H9 (cell line): ENCODE measurements around the gene ADGRF1. TPM values are rescaled to one million over a fixed set of nuclear protein-coding genes. Genes with fewer than 3 reads are reported as not detected.

ENCODE experiments used
- DNase-seq: peaks from one replicate; pipeline ENCODE4 v3.0.0-alpha.2; 2017
- H2AFZ ChIP-seq: one replicate; pipeline ENCODE4 v1.6.1; 2013; ENCODE audit warnings: mild to moderate bottlenecking, low read length, control low read depth, moderate library complexity
- H2AK5ac ChIP-seq: 2 replicates; pipeline ENCODE4 v1.6.1; 2013; ENCODE audit warnings: low read length, control low read depth, mixed read lengths; ENCODE audit not compliant: insufficient read length
- H2BK120ac ChIP-seq: one replicate; pipeline ENCODE4 v1.6.1; 2013; ENCODE audit warnings: low read depth, mild to moderate bottlenecking, low read length, control low read depth, inconsistent platforms; ENCODE audit not compliant: poor library complexity, severe bottlenecking
- H2BK12ac ChIP-seq: 2 replicates; pipeline ENCODE4 v1.6.1; 2013; ENCODE audit warnings: low read length, control low read depth, mixed read lengths, low read depth; ENCODE audit not compliant: insufficient read length
- H2BK15ac ChIP-seq: 2 replicates; pipeline ENCODE4 v1.6.1; 2013; ENCODE audit warnings: low read depth, low read length, control low read depth
- H2BK20ac ChIP-seq: one replicate; pipeline ENCODE4 v1.6.1; 2013; ENCODE audit warnings: low read depth, mild to moderate bottlenecking, low read length, control low read depth, inconsistent platforms; ENCODE audit not compliant: poor library complexity, severe bottlenecking
- H2BK5ac ChIP-seq: 2 replicates; pipeline ENCODE4 v1.6.1; 2013; ENCODE audit warnings: low read length, control low read depth, mixed read lengths; ENCODE audit not compliant: insufficient read length
- H3K14ac ChIP-seq: 2 replicates; pipeline ENCODE4 v1.6.1; 2013; ENCODE audit warnings: low read length, control low read depth; ENCODE audit not compliant: insufficient read depth
- H3K18ac ChIP-seq: 2 replicates; pipeline ENCODE4 v1.6.1; 2013; ENCODE audit warnings: low read depth, mild to moderate bottlenecking, mixed read lengths, low read length, control low read depth; ENCODE audit not compliant: insufficient read length
- H3K23ac ChIP-seq: 2 replicates; pipeline ENCODE4 v1.6.1; 2013; ENCODE audit warnings: low read length, control low read depth, mixed read lengths, low read depth; ENCODE audit not compliant: insufficient read length
- H3K23me2 ChIP-seq: 2 replicates; pipeline ENCODE4 v1.6.1; 2013; ENCODE audit warnings: low read depth, mild to moderate bottlenecking, mixed read lengths, low read length, control low read depth; ENCODE audit not compliant: insufficient read length, poor library complexity, severe bottlenecking
- H3K27ac ChIP-seq: 2 replicates; pipeline ENCODE4 v1.5.1; 2013; ENCODE audit warnings: low read length, control low read depth, mixed read lengths, low read depth; ENCODE audit not compliant: insufficient read length
- H3K27me3 ChIP-seq: 2 replicates; pipeline ENCODE4 v1.6.1; 2013; ENCODE audit warnings: low read length, control low read depth, inconsistent platforms; ENCODE audit not compliant: insufficient read depth
- H3K4ac ChIP-seq: 2 replicates; pipeline ENCODE4 v1.6.1; 2013; ENCODE audit warnings: low read depth, mild to moderate bottlenecking, control low read depth, inconsistent platforms, low read length, moderate library complexity
- H3K4me1 ChIP-seq: 2 replicates; pipeline ENCODE4 v1.6.1; 2013; ENCODE audit warnings: low read length, control low read depth, inconsistent platforms; ENCODE audit not compliant: insufficient read depth
- H3K4me2 ChIP-seq: 2 replicates; pipeline ENCODE4 v1.6.1; 2013; ENCODE audit warnings: low read length, control low read depth, mixed read lengths; ENCODE audit not compliant: insufficient read length, insufficient read depth
- H3K56ac ChIP-seq: 2 replicates; pipeline ENCODE4 v1.6.1; 2013; ENCODE audit warnings: low read depth, mild to moderate bottlenecking, mixed read lengths, low read length, control low read depth; ENCODE audit not compliant: insufficient read length
- H3K79me1 ChIP-seq: 2 replicates; pipeline ENCODE4 v1.6.1; 2013; ENCODE audit warnings: low read depth, mild to moderate bottlenecking, moderate library complexity, low read length, control low read depth, inconsistent platforms; ENCODE audit not compliant: insufficient read depth, poor library complexity, severe bottlenecking
- H3K79me2 ChIP-seq: 2 replicates; pipeline ENCODE4 v1.6.1; 2013; ENCODE audit warnings: low read length, control low read depth, inconsistent platforms; ENCODE audit not compliant: insufficient read depth
- H3K9ac ChIP-seq: 2 replicates; pipeline ENCODE4 v1.6.1; 2013; ENCODE audit warnings: low read length, control low read depth, mixed read lengths; ENCODE audit not compliant: insufficient read length; ENCODE audit errors: extremely low read depth
- H3K9me3 ChIP-seq: one replicate; pipeline ENCODE4 v1.6.1; 2013; ENCODE audit warnings: low read depth, low read length, inconsistent platforms; ENCODE audit not compliant: control insufficient read depth
- H3T11ph ChIP-seq: one replicate; pipeline ENCODE4 v1.6.1; 2013; ENCODE audit warnings: mild to moderate bottlenecking, low read length, control low read depth, inconsistent platforms
- H4K20me1 ChIP-seq: one replicate; pipeline ENCODE4 v1.6.1; 2013; ENCODE audit not compliant: control insufficient read depth, insufficient read length, insufficient read depth
- H4K5ac ChIP-seq: 2 replicates; pipeline ENCODE4 v1.6.1; 2013; ENCODE audit warnings: low read depth, mild to moderate bottlenecking, mixed read lengths, low read length, control low read depth; ENCODE audit not compliant: insufficient read length
- H4K8ac ChIP-seq: replicated peaks from 2 replicates; pipeline ENCODE4 v1.6.1; 2013; ENCODE audit warnings: low read length, control low read depth, mixed read lengths, low read depth; ENCODE audit not compliant: insufficient read length
- H4K91ac ChIP-seq: 2 replicates; pipeline ENCODE4 v1.6.1; 2013; ENCODE audit warnings: low read depth, mild to moderate bottlenecking, moderate library complexity, mixed read lengths, low read length, control low read depth; ENCODE audit not compliant: insufficient read length
- H3K27ac Mint-ChIP-seq, 3 experiments: 2 replicates in 2 of 3; 3 replicates in 1 of 3; pipeline ENCODE4 v1.8.0; 2020 to 2021; ENCODE audit warnings: mixed read lengths in 3 of 3, mild to moderate bottlenecking in 1 of 3, moderate library complexity in 1 of 3
- H3K27me3 Mint-ChIP-seq: 2 replicates; pipeline ENCODE4 v1.8.0; 2021; ENCODE audit warnings: low read depth, mild to moderate bottlenecking, moderate library complexity, mixed read lengths
- H3K36me3 Mint-ChIP-seq, 3 experiments: 2 replicates in 2 of 3; 3 replicates in 1 of 3; pipeline ENCODE4 v1.8.0; 2020 to 2021; ENCODE audit warnings: low read depth in 3 of 3, mixed read lengths in 3 of 3; ENCODE audit not compliant: insufficient read depth in 1 of 3
- H3K4me1 Mint-ChIP-seq, 2 experiments: 2 replicates each; pipeline ENCODE4 v1.8.0; 2020; ENCODE audit warnings: mixed read lengths in 2 of 2
- H3K4me3 Mint-ChIP-seq, 2 experiments: 2 replicates in 1 of 2; 3 replicates in 1 of 2; pipeline ENCODE4 v1.8.0; 2020 to 2021; ENCODE audit warnings: mild to moderate bottlenecking in 2 of 2, mixed read lengths in 2 of 2, moderate library complexity in 1 of 2
- H3K9me3 Mint-ChIP-seq, 2 experiments: 2 replicates in 1 of 2; 3 replicates in 1 of 2; pipeline ENCODE4 v1.8.0; 2020; ENCODE audit warnings: mild to moderate bottlenecking in 2 of 2, mixed read lengths in 2 of 2, moderate library complexity in 1 of 2
- WGBS: extraction: QIAGEN DNeasy Blood & Tissue Kit; methylation state at CpG from one replicate; pipeline ENCODE4 v1.1.7; 2013; ENCODE audit warnings: missing lambda C conversion rate, low lambda C conversion rate, mixed read lengths; ENCODE audit not compliant: insufficient read length; ENCODE audit errors: extremely low coverage; 5-methylcytosine and 5-hydroxymethylcytosine counted together
- total RNA-seq: library from RNA; stranded (reverse); gene quantifications from 2 replicates; pipeline ENCODE4 v1.2.1, GENCODE V29; 2021
- TF ChIP-seq, protein P1 (sequence below): fragments of 200-600 bp; sonication (generic); conservative IDR thresholded peaks from 3 replicates; pipeline ENCODE4 v1.8.0; 2021; ENCODE audit warnings: antibody characterized with exemption, mild to moderate bottlenecking

The ADGRF1 gene
- total RNA-seq, 1 experiment from 2014 or later, result not detected

DNA sequence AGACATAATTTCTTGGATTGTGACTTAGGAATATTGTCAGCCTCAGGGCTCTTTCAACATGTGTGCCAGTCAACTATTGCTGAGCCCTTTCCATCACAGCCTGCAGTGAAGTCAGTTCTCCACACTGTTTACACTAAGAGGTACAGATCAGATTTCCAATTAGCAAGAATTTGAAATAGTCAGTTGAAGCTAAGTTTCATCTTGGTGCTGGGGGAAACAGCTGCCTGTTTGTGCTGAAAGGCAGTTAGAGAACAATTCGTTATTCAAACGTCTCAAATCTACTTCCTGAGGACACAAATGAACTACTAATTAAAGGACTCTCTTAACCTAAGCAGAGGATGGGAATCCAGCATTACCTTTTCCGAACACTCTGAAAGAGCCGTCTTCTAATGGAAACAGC is 25.9 kb downstream of the ADGRF1 start:
- Mint-ChIP-seq H3K4me1 (peaks cover 8 to 10% of the 10 kb centered on the region in 2 experiments; a peak in 3 of 4 replicates), H3K27ac (no peak overlapping the region), H3K36me3 (no peaks in the 10 kb centered on the region), H3K27me3 (0 out of 2 replicates have a peak, but pooled peaks cover 2% of the 10 kb centered on the region), H3K4me3 (no peak overlapping the region), H3K9me3 (no peaks in the 10 kb centered on the region)
- Histone ChIP-seq H3K9ac (no peak overlapping the region), H3K56ac (no peak overlapping the region), H3K23me2 (no peaks in the 10 kb centered on the region), H2BK20ac (no peak overlapping the region), H4K8ac (no peak overlapping the region), H3K4ac (no peak overlapping the region), H3K4me2 (no peak overlapping the region), H3K27me3 (no peaks in the 10 kb centered on the region), H2AFZ (no peak overlapping the region), H2BK15ac (no peak overlapping the region), H3K14ac (no peak overlapping the region), H4K20me1 (no peaks in the 10 kb centered on the region), H2AK5ac (no peak overlapping the region), H3K27ac (no peak overlapping the region), H4K5ac (no peak overlapping the region), H2BK5ac (no peak overlapping the region), H3K79me2 (no peaks in the 10 kb centered on the region), H3K4me1 (no peaks in the 10 kb centered on the region), H4K91ac (no peak overlapping the region), H3K79me1 (no peaks in the 10 kb centered on the region), H3K9me3 (no peaks in the 10 kb centered on the region), H3K23ac (no peak overlapping the region), H3K18ac (no peak overlapping the region), H2BK12ac (no peak overlapping the region), H2BK120ac (no peak overlapping the region), H3T11ph (no peak overlapping the region)
- TF ChIP-seq, protein P1, sequence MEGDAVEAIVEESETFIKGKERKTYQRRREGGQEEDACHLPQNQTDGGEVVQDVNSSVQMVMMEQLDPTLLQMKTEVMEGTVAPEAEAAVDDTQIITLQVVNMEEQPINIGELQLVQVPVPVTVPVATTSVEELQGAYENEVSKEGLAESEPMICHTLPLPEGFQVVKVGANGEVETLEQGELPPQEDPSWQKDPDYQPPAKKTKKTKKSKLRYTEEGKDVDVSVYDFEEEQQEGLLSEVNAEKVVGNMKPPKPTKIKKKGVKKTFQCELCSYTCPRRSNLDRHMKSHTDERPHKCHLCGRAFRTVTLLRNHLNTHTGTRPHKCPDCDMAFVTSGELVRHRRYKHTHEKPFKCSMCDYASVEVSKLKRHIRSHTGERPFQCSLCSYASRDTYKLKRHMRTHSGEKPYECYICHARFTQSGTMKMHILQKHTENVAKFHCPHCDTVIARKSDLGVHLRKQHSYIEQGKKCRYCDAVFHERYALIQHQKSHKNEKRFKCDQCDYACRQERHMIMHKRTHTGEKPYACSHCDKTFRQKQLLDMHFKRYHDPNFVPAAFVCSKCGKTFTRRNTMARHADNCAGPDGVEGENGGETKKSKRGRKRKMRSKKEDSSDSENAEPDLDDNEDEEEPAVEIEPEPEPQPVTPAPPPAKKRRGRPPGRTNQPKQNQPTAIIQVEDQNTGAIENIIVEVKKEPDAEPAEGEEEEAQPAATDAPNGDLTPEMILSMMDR, result no peak
- WGBS, result no CpG with 5 or more reads among the region's 4 CpGs
- DNase-seq, result no peak
